Neural cell (in vitro differentiated cells): ENCODE data around the gene CRB2.

Source experiments
- CTCF ChIP-seq: fragments of 450-650 bp; IDR thresholded peaks from 2 replicates; pipeline ENCODE4 v1.5.1; 2014; ENCODE audit warnings: antibody characterized with exemption, mild to moderate bottlenecking, moderate library complexity; ENCODE audit not compliant: poor library complexity, severe bottlenecking
- EP300 ChIP-seq: fragments of 450-650 bp; conservative IDR thresholded peaks from 2 replicates; pipeline ENCODE4 v1.6.1; 2014; ENCODE audit warnings: antibody characterized with exemption, mild to moderate bottlenecking, moderate library complexity; ENCODE audit not compliant: poor library complexity, severe bottlenecking
- EZH2 ChIP-seq: fragments of 200-600, 300-800 bp; shearing (Covaris generic), sonication (generic); IDR thresholded peaks from 2 replicates; pipeline ENCODE4 v1.6.1; 2014; ENCODE audit warnings: antibody characterized with exemption, low read length, borderline replicate concordance, mild to moderate bottlenecking; ENCODE audit not compliant: insufficient read depth, poor library complexity, severe bottlenecking
- MXI1 ChIP-seq: fragments of 450-650 bp; conservative IDR thresholded peaks from 2 replicates; pipeline ENCODE4 v1.6.1; 2014; ENCODE audit warnings: antibody characterized with exemption, mild to moderate bottlenecking; ENCODE audit not compliant: poor library complexity, severe bottlenecking
- POLR2AphosphoS5 ChIP-seq: IDR thresholded peaks from 2 replicates; pipeline ENCODE4 v1.6.1; 2012
- RAD21 ChIP-seq: fragments of 450-650 bp; conservative IDR thresholded peaks from 2 replicates; pipeline ENCODE4 v1.6.1; 2014; ENCODE audit warnings: antibody characterized with exemption, mild to moderate bottlenecking, moderate library complexity
- REST ChIP-seq: IDR thresholded peaks from 2 replicates; pipeline ENCODE4 v1.6.1; 2012; ENCODE audit warnings: borderline replicate concordance
- SMC3 ChIP-seq: fragments of 450-650 bp; conservative IDR thresholded peaks from 2 replicates; pipeline ENCODE4 v1.6.1; 2014; ENCODE audit warnings: antibody characterized with exemption, mild to moderate bottlenecking, moderate library complexity; ENCODE audit not compliant: poor library complexity

GRCh38 chr9:123411636-123412035 lies 55.6 kb downstream of the CRB2 start:
- TF ChIP-seq CTCF (no peak), EP300 (no peak), EZH2 (no peak), RAD21 (no peak), REST (no peak), POLR2AphosphoS5 (no peak), MXI1 (no peak), SMC3 (no peak)
